22Rv1 (cell line): ENCODE data around the gene NOC2L.

Experiments used
- CTCF ChIP-seq: fragments of 450-650 bp; IDR thresholded peaks from 2 replicates; pipeline ENCODE4 v1.5.1; 2017; ENCODE audit warnings: mild to moderate bottlenecking
- ZFX ChIP-seq: fragments of 450-650 bp; IDR thresholded peaks from 2 replicates; pipeline ENCODE4 v1.6.1; 2017; ENCODE audit warnings: antibody characterized with exemption, borderline replicate concordance

- TF ChIP-seq CTCF, result no peak
- TF ChIP-seq ZFX, result no peak
Measured at GRCh38 chr1:982765-983436, 23.8 kb upstream of the NOC2L start.
